ENCODE results near the gene KDM4C.
"Not testable (repeated sequence)": the region's sequence is repeated elsewhere in the genome, so short reads cannot be mapped to it uniquely, and the experiment has no call there.

KDM4C gene

DNA sequence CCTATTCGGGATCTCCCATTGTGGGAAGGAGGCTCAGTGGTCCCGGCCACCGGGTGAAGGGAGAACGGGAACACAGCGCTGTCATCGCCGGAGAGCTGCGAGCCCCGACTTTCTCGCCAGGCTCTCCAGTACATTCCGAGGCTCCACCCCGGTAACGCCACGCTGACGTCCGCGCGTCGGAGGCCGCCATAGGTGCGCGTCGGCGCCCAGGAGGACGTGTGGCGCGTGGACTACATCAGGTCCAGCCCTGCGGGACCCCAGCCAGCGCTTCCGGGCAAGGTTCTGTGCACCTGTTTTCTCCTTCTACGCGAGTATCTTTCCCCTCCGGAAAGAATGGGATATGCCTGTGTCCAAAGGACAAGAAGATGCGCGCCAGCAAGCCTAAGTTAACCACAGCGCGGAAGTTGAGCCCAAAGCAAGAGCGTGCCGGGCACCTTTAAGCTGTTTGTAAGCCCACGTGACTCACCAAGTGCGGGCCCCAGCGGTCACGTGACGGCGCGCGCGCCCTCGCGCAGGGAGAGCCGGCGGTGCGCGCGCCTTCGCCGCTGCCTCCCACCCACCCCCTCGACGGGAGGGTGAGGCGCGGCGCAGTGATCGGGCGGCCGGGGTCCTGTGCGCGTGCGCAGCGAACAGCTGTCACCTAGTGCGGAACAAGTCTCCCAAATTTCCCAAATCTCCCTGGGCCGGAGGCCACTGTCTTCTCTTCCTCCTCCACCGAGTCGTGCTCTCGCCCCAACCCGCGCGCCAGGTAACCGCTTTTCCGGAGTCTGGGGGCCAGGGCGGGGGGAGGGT, at the start of gene KDM4C:
KDM4C (plus strand) TSS at position 518 of the 792 bp plus-strand sequence. CDS start 35,016 bp downstream, outside the sequence.
- peak; percentile 96 for DNase-seq

DNA sequence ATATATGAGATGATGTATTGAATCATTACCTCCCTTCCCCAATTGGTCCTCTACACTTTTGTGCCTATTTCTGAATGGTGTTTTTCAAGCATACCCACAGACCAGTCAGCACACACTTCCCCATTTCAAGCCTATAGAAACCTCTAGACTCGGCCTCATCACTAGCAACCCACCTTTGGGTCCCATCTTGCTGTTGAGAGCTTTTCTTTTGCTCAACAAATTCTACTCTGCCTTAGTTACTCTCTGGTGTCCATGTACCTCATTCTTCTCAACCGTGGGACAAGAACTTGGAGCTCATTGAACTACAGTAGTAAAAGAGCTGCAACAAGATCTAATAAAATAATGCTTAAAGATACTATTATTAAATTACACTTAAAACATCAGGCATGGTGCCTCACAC, 49.0 kb upstream of the KDM4C start:
- DNase-seq: no peak

DNA sequence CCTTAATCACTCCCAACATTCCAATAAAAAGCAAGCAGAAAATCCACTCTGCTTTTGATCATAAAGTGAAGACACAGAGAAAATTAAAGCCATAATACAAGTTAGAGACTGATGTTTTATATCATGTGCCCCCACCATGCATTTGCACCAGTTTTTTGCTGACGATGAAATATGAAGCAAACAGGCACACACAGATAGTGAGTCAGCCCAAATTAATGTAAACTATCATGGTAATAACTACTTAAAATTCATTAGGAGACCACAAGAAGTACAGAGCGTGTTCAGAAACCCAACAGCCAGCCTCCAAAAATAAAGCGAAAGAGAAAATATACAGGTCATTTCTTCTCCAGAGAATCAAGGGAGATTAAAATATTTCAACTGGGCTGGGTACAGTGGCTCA, 46.4 kb upstream of the KDM4C start:
- no peak for DNase-seq

DNA sequence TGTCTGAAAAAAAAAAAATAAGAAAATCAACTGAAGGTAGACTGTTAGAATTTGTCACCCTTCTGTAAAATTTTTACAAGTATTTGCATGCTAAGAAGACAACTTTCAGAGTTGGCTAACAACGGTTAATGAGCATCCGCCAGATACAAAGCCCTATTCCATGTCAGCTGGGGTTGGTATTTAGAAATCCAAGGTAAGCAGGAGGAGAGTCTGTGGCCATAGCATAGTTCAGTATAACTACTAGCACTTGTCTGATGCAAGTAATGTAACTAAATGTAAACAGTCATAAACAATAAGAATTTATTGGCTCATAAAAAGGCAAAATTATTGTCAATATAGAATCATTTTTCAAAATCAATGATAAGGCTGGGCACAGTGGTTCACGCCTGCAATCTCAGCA, 45.7 kb upstream of the KDM4C start:
- no peak for DNase-seq

DNA sequence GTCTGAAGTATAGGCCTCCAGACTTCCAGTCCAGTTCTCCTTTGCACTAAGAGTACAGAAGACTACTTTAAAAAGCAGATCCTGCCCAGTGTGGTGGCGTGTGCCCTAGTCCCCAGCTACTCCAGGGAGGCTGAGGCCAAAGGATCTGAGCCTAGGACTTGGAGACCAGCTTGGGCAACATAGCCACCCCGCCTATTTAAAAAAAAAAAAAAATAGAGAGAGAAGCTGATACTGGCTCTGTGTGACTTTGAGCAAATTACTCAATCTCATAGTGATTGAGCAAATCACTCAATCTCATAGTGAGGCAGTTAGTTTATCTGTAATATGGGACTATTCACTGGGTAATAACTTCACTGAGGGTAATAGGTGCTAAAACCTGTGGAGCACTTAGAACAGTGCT, 43.6 kb upstream of the KDM4C start:
- DNase-seq: no peak

DNA sequence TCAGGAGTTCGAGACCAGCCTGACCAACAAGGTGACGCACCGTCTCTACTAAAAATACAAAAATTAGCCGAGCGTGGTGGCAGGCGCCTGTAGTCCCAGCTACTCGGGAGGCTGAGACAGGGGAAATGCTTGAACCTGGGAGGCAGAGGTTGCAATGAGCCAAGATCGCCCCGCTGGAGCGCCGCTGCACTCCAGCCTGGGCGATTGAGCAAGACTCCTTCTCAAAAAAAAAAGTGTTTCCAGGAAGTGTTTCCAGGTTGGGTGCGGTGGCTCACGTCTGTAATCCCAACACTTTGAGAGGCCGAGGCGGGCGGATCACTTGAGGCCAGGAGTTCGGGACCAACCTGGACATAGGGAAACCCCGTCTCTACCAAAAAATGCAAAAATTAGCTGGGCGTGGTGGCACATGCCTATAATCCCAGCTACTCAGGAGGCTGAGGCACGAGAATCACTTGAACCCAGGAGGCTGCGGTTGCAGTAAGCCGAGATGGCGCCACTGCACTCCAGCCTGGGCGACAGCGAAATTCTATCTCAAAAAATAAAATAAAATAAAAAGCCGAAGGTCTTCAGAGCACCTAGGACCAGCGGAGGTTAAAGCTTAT, 42.5 kb upstream of the KDM4C start:
- not testable (repeated sequence) for DNase-seq

DNA sequence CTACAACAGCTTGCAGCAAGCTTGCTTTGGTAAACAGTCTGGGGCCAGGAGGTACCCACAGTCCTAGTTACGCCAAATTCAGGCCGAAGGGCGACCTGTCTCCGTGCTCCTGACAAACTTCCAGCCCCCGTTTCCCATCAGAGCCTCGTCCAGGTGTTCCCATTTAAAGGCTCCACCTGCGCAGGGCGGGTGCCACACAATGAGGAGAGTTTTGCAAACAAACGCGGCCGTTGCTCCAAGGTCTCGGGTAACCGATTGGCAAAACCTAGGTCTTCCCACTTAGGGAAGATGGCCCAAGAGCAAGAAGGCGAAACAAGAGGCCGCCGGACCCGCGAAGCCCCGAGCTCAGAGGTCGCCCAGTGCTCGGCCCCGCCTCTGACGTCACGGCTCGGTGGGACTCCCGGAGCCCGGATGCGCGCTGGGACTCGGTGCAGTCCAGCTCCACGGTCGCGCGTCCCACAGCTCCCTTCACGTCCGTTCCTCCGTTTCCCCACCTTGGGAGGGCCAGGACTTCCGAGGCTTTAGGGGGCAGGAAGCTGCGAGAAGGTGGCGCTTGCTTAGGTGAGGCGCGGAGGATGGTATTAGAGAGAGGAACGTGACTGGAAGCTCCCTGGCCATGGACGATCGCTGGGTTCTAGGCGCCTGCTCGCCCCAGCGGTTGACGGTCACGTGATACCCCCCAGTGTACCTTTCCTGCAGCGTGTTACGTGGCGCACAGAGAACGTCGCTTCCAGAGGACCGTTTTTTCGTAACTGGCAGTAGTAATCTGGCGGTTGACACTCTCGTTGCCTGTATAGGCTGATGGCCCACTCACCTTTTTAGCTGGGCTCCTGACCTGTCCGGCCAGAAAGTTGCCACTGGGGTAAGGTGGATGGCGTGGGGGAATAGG, 41.8 kb upstream of the KDM4C start:
- peak; percentile 83 for DNase-seq

DNA sequence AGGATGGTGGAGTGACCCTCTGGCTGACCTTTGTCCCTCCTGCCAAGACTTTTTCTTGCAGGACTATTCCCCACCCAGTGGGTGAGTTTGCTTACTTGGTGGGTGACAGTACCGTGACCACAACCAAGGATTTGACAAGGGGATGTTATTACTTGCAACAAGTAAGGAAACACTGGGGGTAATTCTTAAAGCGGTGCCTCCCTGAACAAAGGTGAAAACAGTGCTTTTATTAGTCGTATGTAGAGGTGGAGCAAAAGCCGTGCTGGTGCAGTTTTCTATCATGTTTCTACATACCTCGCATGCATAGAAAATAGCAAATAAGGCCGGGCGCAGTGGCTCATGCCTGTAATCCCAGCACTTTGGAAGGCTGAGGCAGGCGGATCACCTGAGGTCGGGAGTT, 41.0 kb upstream of the KDM4C start:
- no peak for DNase-seq

DNA sequence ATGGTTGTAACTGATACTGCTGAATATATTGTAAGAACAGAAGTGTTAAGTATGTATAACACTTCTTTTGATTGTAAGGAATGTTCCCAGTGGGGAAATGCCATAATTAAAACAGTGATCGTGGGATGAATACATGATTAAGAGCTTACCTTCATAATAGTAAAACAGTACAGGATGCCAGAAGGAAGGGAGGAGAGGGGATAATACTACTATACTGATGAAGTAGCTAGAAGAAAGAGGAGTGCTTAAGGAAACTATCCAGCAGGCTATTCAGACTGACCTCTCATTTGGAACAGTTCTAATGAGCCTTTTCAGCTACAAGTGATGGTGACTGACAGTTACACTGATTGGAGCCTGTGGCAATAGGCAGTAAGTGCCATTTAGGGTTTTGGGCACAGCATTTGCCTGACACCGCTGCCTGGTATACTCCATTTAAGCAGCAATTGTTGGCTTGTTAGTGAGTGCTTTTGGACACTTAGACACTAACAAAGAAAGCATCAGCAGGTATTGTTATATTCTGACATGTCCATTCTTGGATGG, 33.8 kb upstream of the KDM4C start:
- DNase-seq: no peak

DNA sequence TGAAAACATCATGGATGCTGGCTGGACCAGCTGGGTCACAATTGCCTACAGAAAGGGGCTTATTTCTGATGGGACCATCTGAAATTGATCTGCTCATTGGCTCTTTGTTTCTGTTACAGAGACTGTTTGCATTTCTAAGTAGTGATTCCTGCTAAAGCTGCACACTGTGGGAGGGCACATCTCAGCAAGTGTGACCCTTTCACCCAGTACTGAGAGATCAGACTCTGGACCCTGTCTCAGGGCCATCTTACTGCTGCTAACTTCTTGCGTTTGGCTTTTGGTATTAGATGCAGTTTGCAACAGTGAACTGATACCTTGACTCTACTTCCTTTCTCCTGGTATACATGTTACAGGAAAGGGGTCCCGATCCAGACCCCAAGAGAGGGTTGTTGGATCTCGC, 24.5 kb upstream of the KDM4C start:
- no peak for DNase-seq

DNA sequence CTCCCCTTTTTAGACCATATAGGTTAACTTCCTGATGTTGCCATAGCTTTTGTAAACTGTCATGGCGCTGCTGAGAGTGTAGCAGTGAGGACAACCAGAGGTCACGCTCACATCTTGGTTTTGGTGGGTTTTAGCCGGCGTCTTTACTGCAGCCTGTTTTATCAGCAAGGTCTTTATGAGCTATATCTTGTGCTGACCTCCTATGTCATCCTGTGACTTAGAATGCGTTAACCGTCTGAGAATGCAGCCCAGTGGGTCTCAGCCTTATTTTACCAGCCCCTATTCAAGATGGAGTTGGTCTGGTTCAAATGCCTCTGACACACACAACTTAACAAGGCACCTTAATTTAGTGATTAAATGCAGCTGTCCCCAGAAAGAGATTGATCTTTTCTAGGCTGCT, 23.9 kb upstream of the KDM4C start:
- no peak for DNase-seq

DNA sequence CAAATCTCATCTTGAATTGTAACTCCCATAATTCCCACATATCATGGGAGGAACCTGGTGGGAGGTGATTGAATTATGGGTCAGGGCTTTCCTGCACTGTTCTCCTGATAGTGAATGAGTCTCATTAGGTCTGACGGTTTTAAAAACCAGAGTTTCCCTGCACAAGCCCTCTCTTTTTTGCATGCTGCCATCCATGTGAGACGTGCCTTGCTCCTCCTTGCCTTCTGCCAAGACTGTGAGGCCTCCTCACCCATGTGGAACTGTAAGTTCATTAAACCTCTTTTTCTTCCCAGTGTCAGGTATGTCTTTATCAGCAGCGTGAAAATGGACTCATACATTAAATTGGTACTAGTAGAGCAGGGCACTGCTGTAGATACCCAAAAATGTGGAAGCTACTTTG, 22.4 kb upstream of the KDM4C start:
- no peak for DNase-seq

DNA sequence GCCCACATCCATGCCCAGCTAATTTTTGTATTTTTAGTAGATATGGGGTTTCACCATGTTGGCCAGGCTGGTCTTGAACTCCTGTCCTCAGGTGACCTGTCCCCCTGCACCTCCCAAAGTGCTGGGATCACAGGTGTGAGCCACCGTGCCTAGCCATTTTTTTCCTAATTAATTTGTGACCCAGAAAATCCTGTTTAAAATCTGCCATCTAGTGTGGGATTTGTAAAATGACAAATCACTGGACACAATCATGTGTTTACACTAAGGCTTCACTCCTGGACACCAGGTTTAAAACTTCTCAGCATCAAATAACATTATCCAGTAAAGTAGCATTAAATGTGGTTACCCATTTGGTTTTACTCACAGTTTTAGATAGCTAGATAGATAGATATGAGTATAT, 18.6 kb upstream of the KDM4C start:
- no peak for DNase-seq

DNA sequence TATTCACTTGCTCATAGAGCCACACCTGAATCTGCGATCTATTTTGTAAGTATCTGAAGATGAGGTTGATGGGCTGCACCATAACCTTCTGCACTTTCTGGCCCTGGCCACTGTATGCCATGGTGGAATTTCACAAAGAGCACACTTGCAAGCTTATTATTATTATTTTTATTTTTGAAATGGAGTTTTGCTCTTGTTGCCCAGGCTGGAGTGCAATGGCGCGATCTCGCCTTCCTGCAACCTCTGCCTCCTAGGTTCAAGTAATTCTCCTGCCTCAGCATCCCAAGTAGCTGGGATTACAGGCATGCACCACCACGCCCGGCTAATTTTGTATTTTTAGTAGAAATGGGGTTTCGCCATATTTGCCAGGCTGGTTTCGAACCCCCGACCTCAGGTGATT, 8.9 kb upstream of the KDM4C start:
- not testable (repeated sequence) for DNase-seq

DNA sequence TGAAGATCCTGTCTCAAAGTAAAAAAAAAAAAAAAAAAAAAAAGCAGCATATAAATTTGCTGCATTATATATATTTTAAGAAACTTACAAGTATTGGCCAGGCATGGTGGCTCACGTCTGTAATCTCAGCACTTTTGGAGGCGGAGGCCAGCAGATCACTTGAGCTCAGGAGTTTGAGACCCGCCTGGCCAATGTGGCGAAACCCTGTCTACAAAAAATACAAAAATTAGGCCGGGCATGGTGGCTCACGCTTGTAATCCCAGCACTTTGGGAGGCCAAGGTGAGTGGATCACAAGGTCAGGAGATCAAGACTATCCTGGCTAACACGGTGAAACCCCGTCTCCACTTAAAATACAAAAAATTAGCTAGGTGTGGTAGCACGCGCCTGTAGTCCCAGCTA, 2.9 kb upstream of the KDM4C start:
- not testable (repeated sequence) for DNase-seq

DNA sequence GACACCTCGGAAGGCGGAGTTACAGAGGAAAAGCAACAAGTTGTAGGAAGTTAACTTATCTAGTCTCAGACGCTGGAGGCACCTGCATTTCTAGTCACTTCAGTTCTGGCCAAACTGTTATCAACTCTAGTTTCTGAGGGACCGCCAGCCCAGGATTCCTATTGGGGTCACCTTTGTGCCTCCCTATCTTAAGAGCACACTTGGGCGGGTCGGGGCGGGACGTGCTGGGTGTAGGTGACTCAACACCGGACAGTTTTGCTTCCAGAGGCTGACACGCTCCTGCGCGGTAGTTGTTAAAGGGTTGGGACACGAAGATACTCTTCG, 679 bp upstream of the KDM4C start:
- peak; percentile 76 for DNase-seq

DNA sequence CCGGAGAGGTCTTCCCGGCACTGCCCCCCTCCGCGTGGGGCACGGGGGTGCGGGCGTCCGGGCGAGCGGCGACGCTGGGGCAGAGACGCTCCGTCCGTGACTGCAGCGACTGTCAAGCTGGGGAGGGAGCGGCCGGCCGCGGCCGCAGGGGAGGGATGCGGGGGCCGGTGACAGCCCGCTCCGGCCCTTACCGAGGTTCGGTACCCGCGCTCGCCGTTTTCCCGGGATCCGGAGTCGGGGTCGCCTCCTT, 400 bp downstream of the KDM4C start:
- no peak for DNase-seq

DNA sequence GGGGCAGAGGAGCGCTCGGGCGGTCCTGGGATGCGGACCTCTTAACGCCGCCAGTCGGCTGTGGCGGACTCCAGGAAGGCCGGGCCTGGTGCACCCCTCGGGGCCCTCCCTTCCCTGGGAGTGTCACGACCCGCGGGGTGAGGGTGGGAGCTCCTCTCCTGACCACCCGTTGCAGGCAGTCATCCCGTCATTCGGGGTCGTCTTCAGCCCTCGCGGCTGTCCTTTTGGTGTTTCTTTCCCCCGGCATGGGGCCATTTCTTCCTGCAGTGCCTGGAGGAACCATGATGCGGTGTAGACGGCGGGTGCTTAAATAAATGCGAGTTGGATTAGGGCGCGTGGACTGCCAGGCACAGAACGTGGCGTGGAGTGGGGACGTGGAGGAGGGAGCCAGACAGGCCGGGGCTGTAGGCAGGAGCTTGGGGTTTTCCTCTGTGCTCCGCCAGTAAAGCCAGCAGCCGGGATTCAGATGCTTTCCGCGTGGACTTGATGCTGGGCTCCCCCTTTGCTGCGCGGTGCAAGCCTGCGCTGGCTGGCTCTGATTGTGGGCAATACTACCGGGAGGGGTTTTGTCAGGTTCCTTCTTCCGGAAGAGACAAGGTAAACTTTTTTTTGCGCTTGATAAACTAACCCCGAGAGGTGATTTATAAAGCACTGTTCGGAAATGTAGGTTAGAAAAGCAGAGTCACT, 868 bp downstream of the KDM4C start:
- DNase-seq: peak; percentile 55

DNA sequence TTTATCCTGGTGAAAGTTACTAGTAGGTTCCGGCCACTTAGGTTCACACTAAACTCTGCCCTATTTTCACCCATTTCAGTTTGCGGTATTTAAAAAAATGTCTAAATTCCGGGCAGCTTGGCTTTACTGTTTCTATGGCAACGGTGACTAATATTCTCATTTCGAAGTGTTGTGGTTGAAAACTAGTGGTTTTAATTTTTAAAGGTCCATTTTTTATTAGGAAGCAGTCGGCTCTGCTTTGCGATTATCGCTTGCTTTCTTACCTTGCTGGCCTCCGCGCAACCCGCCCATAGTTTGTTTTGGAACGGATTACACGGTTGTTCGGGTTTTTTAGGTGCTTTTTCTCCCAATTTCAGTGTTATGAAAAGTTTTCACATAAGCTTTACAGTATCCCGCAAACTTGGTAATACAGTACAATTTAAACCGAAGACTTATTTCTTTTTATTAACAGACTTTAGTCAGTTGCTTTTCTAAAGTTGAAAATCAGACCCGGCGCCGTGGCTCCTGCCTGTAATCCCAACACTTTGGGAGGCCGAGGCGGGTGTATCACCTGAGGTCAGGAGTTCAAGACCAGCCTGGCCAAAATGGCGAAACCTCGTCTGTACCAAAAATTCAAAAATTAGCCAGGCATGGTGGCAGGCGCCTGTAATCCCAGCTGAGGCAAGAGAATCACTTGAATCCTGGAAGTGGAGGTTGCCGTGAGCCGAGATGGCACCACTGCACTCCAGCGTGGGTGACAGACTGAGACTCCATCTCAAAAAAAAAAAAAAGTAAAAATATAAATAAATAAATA, 1.6 kb downstream of the KDM4C start:
- DNase-seq: no peak

DNA sequence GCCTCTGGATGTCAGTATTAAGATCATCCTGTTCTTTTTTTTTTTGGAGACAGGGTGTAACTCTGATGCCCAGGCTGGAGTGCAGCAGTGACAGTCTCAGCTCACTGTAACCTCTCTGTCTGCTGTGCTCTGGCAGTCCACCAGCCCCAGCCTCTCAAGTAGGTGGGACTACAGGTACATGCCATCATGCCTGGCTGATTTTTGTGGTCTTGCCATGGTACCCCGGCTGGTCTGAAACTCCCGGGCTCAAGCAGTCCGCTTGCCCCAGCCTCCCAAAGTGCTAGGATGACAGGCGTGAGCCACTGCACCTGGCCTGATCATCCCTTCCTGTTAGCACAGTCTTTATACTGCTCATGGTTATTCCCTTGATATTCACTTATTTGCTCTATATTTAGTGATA, 3.5 kb downstream of the KDM4C start:
- no peak for DNase-seq

DNA sequence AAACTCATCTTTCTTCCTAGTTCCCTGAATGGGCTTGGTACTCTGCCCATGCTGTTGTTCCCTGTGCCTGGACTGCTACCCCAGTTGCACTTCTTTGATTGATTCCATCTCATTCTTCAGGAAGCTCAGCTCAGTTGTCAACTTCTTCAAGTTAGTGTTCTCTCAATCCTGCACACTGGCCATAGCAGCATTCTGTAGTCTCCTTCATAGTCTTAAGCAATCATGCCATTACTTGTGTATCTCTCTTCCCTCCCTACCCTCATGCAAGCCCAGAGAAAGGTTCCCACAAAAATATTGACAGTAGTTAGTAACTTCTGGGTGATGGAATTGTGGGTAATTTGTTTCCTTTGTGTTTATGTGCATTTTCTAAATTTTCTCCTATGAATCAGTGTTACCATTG, 5.5 kb downstream of the KDM4C start:
- DNase-seq: no peak

DNA sequence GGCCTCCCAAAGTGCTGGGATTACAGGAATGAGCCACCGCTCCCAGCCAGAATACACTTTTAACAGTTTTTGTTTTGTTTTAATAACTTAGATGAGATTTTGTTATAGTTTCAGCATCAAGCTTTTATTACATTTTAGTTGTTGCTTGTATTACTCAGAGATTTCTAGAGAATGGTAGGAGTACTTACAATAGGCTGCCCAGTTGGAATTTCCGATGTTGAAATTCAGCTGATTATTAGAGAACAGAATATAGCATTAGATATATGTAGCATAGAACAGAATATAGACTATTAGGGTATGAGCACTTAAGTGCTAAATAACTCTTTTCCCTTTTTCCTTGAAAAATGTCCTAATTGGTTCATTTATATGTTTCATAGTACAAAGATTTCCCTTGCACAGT, 6.2 kb downstream of the KDM4C start:
- DNase-seq: no peak

DNA sequence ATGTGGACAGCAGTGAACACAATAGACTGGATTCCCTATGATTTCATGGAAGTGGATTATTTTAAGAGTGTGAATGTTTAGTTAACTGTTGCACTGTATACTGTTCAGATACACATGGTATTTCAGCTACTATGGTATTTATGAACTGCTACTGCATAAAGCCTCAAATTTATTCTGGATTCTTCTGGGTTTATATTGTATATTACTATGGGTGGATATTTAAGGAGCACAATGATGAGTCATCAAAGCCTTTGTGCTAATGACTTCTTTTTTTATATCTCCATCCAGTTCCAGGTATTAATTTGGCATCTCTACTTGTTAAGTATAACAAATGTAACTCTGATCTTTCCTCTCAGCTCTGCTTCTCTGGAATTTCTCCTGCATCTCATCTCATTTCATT, 6.8 kb downstream of the KDM4C start:
- DNase-seq: no peak

Data from DMS79 treated with DMSO at 0.1 percent for 48 hours (cell line).